ENCODE measurements around the gene TLE4.

DNA sequence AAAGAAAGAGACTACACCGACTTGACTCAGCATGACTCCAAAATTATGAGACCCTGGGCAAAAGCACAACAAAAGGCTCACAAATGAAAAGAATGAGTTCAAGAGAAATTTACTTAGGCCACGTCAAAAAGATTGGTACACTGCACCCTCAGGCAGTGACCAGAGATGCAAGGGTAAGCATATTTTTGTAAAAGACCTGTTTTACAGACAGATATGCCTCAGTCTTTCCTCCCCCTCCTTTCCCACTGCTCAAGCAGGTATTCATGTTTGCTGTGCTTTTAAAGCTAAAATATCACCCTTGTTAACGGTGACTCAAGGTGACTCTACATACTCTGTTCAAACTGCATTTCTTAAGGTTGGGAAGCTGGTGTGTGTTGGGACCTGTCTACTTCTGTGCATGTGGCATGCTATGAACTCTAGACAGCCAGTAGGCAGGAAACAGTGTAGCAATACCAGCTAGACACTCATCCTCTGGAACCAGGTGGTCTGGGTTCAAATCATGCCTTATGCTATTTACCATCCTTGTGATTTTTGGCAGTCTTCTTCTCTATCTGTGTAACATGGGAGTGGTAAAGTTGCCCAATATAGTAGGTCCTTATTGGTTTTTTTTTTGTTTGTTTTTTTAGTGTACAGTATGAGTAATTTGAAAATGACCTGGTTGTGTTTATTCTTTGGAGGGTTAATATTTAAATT lies 98.7 kb downstream of the TLE4 start:
- TF ChIP-seq CTCF (IDR thresholded peaks at IDR 0.05) (no peak), EP300 (IDR thresholded peaks at IDR 0.05) (no peak)
